A549 (cell line): ENCODE measurements around the gene POPDC2. TPM values are rescaled to one million over a fixed set of nuclear protein-coding genes. Genes with fewer than 3 reads are reported as not detected.

Experiments used
- ATAC-seq, 2 experiments: fragments of 200-7000 bp in 1 of 2; fragments of >200 bp in 1 of 2; cut with Nextera tagmentation in 1 of 2; cut with Tn5 transposase in 1 of 2; 3 replicates each; pipeline versions ENCODE4 v1.8.0 to v1.9.1; 2018 to 2020; ENCODE audit warnings: mild to moderate bottlenecking in 1 of 2, moderate library complexity in 1 of 2
- CTCF ChIA-PET: fragments of 300-600 bp; sonication (Branson Sonifier 250); formaldehyde crosslinking; extraction: SDS; loops from one replicate; lab custom pipeline; 2021; ENCODE audit warnings: antibody characterized with exemption, inconsistent platforms; lab: Yijun Ruan, JAX
- POLR2A ChIA-PET: fragments of 350-600 bp; formaldehyde crosslinking; extraction: SDS; loops from one replicate; lab custom pipeline; 2021; ENCODE audit warnings: antibody characterized with exemption, inconsistent platforms; lab: Yijun Ruan, JAX
- DNase-seq, 2 experiments: peaks; one replicate each; pipeline versions ENCODE4 v3.0.0 to v3.0.0-alpha.2; 2011 to 2016; ENCODE audit warnings: low read depth in 1 of 2, low spot score in 1 of 2
- FAIRE-seq: peaks from 2 replicates; lab custom pipeline; 2011; peaks lifted over from hg19 to GRCh38; lab: Jason Lieb, UNC
- H3K27ac ChIP-seq, 2 experiments: fragments of >200 bp; sonication (Bioruptor Twin); formaldehyde crosslinking; 3 replicates each; pipeline ENCODE4 v1.5.1; 2016 to 2017
- H3K4me1 ChIP-seq: fragments of >200 bp; sonication (Bioruptor Twin); formaldehyde crosslinking; 3 replicates; pipeline ENCODE4 v1.6.1; 2016
- H3K4me2 ChIP-seq: fragments of >200 bp; sonication (Bioruptor Twin); formaldehyde crosslinking; 3 replicates; pipeline ENCODE4 v1.6.1; 2016
- H3K4me3 ChIP-seq: fragments of >200 bp; sonication (Bioruptor Twin); formaldehyde crosslinking; 3 replicates; pipeline ENCODE4 v1.5.1; 2016
- H3K9me3 ChIP-seq: fragments of >200 bp; sonication (Bioruptor Twin); formaldehyde crosslinking; 3 replicates; pipeline ENCODE4 v1.6.1; 2016
- BHLHE40 ChIP-seq: IDR thresholded peaks from 2 replicates; pipeline ENCODE4 v1.6.1; 2012; ENCODE audit warnings: low read depth, low read length, inconsistent platforms
- CBX8 ChIP-seq: fragments of 200-600 bp; sonication (generic); IDR thresholded peaks from 2 replicates; pipeline ENCODE4 v1.6.1; 2016
- CEBPB ChIP-seq, 2 experiments: fragments of >200 bp in 1 of 2; sonication (Bioruptor Twin) in 1 of 2; formaldehyde crosslinking in 1 of 2; IDR thresholded peaks; 2 replicates each; pipeline ENCODE4 v1.6.1; 2012 to 2016
- EHF ChIP-seq: fragments of 250-450 bp; sonication (Bioruptor Pico); IDR thresholded peaks from 2 replicates; pipeline ENCODE4 v1.5.0; 2020; ENCODE audit warnings: mild to moderate bottlenecking
- EHMT2 ChIP-seq: fragments of 200-600 bp; sonication (generic); IDR thresholded peaks from 2 replicates; pipeline ENCODE4 v1.6.1; 2016; ENCODE audit warnings: antibody characterized with exemption, low read depth, mild to moderate bottlenecking, moderate library complexity
- ELK1 ChIP-seq: fragments of 150-350 bp; IDR thresholded peaks from 2 replicates; pipeline ENCODE4 v1.6.1; 2014; ENCODE audit warnings: low read depth, mild to moderate bottlenecking, low read length
- FOSL2 ChIP-seq, 2 experiments: fragments of 450-650 bp in 1 of 2; fragments of >200 bp in 1 of 2; sonication (Bioruptor Twin) in 1 of 2; formaldehyde crosslinking; IDR thresholded peaks; 2 replicates each; pipeline versions ENCODE4 v1.5.0 to v1.6.1; 2016 to 2020; ENCODE audit warnings: mild to moderate bottlenecking in 1 of 2, moderate library complexity in 1 of 2
- GATA3 ChIP-seq: IDR thresholded peaks from 2 replicates; pipeline ENCODE4 v1.6.1; 2012; ENCODE audit warnings: borderline replicate concordance
- HDAC2 ChIP-seq: fragments of 200-600 bp; sonication (generic); IDR thresholded peaks from 2 replicates; pipeline ENCODE4 v1.6.1; 2016
- HOXB5 ChIP-seq: fragments of 250-450 bp; sonication (Bioruptor Pico); IDR thresholded peaks from 2 replicates; pipeline ENCODE4 v1.5.0; 2020; ENCODE audit warnings: mild to moderate bottlenecking, moderate library complexity
- JUN ChIP-seq, 2 experiments: fragments of >200 bp; sonication (Bioruptor Twin); formaldehyde crosslinking; IDR thresholded peaks; 2 replicates in 1 of 2; 3 replicates in 1 of 2; pipeline ENCODE4 v1.6.1; 2016 to 2017
- JUNB ChIP-seq: fragments of >200 bp; sonication (Bioruptor Twin); formaldehyde crosslinking; IDR thresholded peaks from 2 replicates; pipeline ENCODE4 v1.6.1; 2016
- NFE2L2 ChIP-seq: fragments of 150-350 bp; conservative IDR thresholded peaks from 2 replicates; pipeline ENCODE4 v1.6.1; 2014; ENCODE audit warnings: low read length
- NR3C1 ChIP-seq: fragments of >200 bp; sonication (Bioruptor Twin); formaldehyde crosslinking; IDR thresholded peaks from 3 replicates; pipeline ENCODE4 v1.6.1; 2017
- PHF8 ChIP-seq: fragments of 200-600 bp; sonication (generic); IDR thresholded peaks from 2 replicates; pipeline ENCODE4 v1.6.1; 2016; ENCODE audit warnings: low read depth, mild to moderate bottlenecking, antibody characterized with exemption, moderate library complexity, borderline replicate concordance
- RARB ChIP-seq: fragments of 250-450 bp; sonication (Bioruptor Pico); IDR thresholded peaks from 2 replicates; pipeline ENCODE4 v1.8.0; 2021; ENCODE audit warnings: mild to moderate bottlenecking, moderate library complexity
- RNF2 ChIP-seq: fragments of 200-600 bp; sonication (generic); IDR thresholded peaks from 2 replicates; pipeline ENCODE4 v1.6.1; 2016; ENCODE audit warnings: low read depth, mild to moderate bottlenecking, antibody characterized with exemption, moderate library complexity, borderline replicate concordance
- SMC3 ChIP-seq: fragments of >200 bp; sonication (Bioruptor Twin); formaldehyde crosslinking; IDR thresholded peaks from 3 replicates; pipeline ENCODE4 v1.6.1; 2018; ENCODE audit warnings: inconsistent platforms
- SREBF2 ChIP-seq: fragments of 450-650 bp; IDR thresholded peaks from 2 replicates; pipeline ENCODE4 v1.6.1; 2014; ENCODE audit warnings: mild to moderate bottlenecking, moderate library complexity
- TFCP2L1 ChIP-seq: fragments of 250-450 bp; sonication (Bioruptor Pico); IDR thresholded peaks from 2 replicates; pipeline ENCODE4 v1.5.0; 2021; ENCODE audit warnings: mild to moderate bottlenecking
- TP53 ChIP-seq: fragments of 250-450 bp; sonication (Bioruptor Pico); IDR thresholded peaks from 2 replicates; pipeline ENCODE4 v1.5.0; 2021; ENCODE audit warnings: mild to moderate bottlenecking, moderate library complexity
- ZFP36 ChIP-seq: fragments of 450-650 bp; IDR thresholded peaks from 2 replicates; pipeline ENCODE4 v1.6.1; 2014; ENCODE audit warnings: borderline replicate concordance; ENCODE audit not compliant: partially characterized antibody
- WGBS: methylation state at CpG from one replicate; pipeline ENCODE4 v1.1.6; 2017; ENCODE audit errors: missing lambda C conversion rate; 5-methylcytosine and 5-hydroxymethylcytosine counted together
- polyA plus RNA-seq, 4 experiments: library from polyadenylated mRNA; depleted of rRNA in 3 of 4; stranded (reverse); fragments of >200 nt; fragmentation: RNase III in 1 of 4; extraction: RNeasy Plus Mini Kit Qiagen cat#74134 plus additional on column Dnase treatment in 1 of 4; gene quantifications; 2 replicates in 3 of 4; 3 replicates in 1 of 4; pipeline ENCODE4 v1.2.3, GENCODE V29; 2011 to 2017
- TF ChIP-seq, protein P1 (sequence below): fragments of 250-450 bp; sonication (Bioruptor Pico); IDR thresholded peaks from 2 replicates; pipeline ENCODE4 v1.5.0; 2021; ENCODE audit warnings: mild to moderate bottlenecking, moderate library complexity, borderline replicate concordance
- TF ChIP-seq, protein P2 (sequence below): fragments of 250-450 bp; sonication (Bioruptor Pico); IDR thresholded peaks from 2 replicates; pipeline ENCODE4 v1.5.0; 2020; ENCODE audit warnings: low read depth, mild to moderate bottlenecking, moderate library complexity
- TF ChIP-seq, protein P3 (sequence below): fragments of >200 bp; sonication (Bioruptor Twin); formaldehyde crosslinking; IDR thresholded peaks from 2 replicates; pipeline ENCODE4 v1.6.1; 2016

Gene POPDC2
- polyA plus RNA-seq, 2 of the 4 experiments (the other 2 are of a cell fraction): 0.17 to 0.62 TPM

- Histone ChIP-seq H3K4me1 (peaks cover 15% of the 10 kb centered on the region; the same call in 2 of the 3 replicates), H3K4me3 (no peak overlapping the region), H3K27ac (no peak overlapping the region), H3K4me2 (peak overlapping the region; percentile 95), H3K9me3 (no peaks in the 10 kb centered on the region)
- POLR2A ChIA-PET: no interaction called here
- 87% methylated on average over 5 of the region's 5 CpGs for WGBS
- TF ChIP-seq HOXB5 (CRISPR knock-in tag) (no peak), JUN (IDR thresholded peaks at IDR 0.05) (no peak), SMC3 (no peak), HDAC2 (no peak), ZFP36 (no peak), EHMT2 (no peak), TP53 (CRISPR knock-in tag) (no peak), EHF (no peak), JUNB (no peak), FOSL2 (IDR thresholded peaks at IDR 0.05) (no peak), FOSL2 (CRISPR knock-in tag; IDR thresholded peaks at IDR 0.05) (no peak), TFCP2L1 (no peak), NR3C1 (no peak), PHF8 (no peak), CBX8 (no peak), RARB (CRISPR knock-in tag) (no peak), ELK1 (no peak), RNF2 (no peak)
- TF ChIP-seq, protein P1, sequence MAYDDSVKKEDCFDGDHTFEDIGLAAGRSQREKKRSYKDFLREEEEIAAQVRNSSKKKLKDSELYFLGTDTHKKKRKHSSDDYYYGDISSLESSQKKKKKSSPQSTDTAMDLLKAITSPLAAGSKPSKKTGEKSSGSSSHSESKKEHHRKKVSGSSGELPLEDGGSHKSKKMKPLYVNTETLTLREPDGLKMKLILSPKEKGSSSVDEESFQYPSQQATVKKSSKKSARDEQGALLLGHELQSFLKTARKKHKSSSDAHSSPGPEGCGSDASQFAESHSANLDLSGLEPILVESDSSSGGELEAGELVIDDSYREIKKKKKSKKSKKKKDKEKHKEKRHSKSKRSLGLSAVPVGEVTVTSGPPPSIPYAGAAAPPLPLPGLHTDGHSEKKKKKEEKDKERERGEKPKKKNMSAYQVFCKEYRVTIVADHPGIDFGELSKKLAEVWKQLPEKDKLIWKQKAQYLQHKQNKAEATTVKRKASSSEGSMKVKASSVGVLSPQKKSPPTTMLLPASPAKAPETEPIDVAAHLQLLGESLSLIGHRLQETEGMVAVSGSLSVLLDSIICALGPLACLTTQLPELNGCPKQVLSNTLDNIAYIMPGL: no peak
- TF ChIP-seq, protein P2, sequence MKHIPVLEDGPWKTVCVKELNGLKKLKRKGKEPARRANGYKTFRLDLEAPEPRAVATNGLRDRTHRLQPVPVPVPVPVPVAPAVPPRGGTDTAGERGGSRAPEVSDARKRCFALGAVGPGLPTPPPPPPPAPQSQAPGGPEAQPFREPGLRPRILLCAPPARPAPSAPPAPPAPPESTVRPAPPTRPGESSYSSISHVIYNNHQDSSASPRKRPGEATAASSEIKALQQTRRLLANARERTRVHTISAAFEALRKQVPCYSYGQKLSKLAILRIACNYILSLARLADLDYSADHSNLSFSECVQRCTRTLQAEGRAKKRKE: no peak
- ATAC-seq (no peak), FAIRE-seq (no peak), DNase-seq (no peak)
- CTCF ChIA-PET: interaction anchor here (0.8 to 1.5 kb wide), 3 partner anchors 14 to 116 kb away, joined by 3 to 4 read pairs (median 4); partner anchors contain the start of gene CD80
Observed at GRCh38 chr3:119675188-119675874, 14.9 kb upstream of the POPDC2 start.

GRCh38 chr3:119673875-119674274 is 13.5 kb upstream of the POPDC2 start:
- TF ChIP-seq, protein P3, sequence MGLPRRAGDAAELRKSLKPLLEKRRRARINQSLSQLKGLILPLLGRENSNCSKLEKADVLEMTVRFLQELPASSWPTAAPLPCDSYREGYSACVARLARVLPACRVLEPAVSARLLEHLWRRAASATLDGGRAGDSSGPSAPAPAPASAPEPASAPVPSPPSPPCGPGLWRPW: no peak
- TF ChIP-seq NFE2L2 (no peak), GATA3 (no peak), SREBF2 (no peak), CEBPB (IDR thresholded peaks at IDR 0.05) (no peak), BHLHE40 (no peak)
- Histone ChIP-seq H3K4me3 (no peak overlapping the region), H3K4me1 (peaks cover 20% of the 10 kb centered on the region; the same call in 2 of the 3 replicates), H3K27ac (no peak overlapping the region), H3K9me3 (no peaks in the 10 kb centered on the region), H3K4me2 (no peak overlapping the region)
- POLR2A ChIA-PET: no interaction called here
- DNase-seq (no peak), ATAC-seq (no peak), FAIRE-seq (no peak)
- CTCF ChIA-PET: interaction anchor here (1.0 to 3.0 kb wide), 3 partner anchors 7 to 789 kb away, joined by 3 to 10 read pairs (median 6); no protein-coding TSS in a partner anchor
- 94% methylated on average over 9 of the region's 18 CpGs for WGBS
